Activated B cell treated with CpG ODN at 0.5 μM for 24 hours (primary cell): ENCODE measurements around the gene LPAR1. TPM values are rescaled to one million over a fixed set of nuclear protein-coding genes. Genes with fewer than 3 reads are reported as not detected.

Experiments
- ATAC-seq: fragments of 200-7000 bp; cut with Tn5 transposase; one replicate; pipeline ENCODE4 v1.10.0; 2021; ENCODE audit warnings: low read depth, mild to moderate bottlenecking, moderate library complexity
- CTCF ChIA-PET: fragments of 350-600 bp; sonication (Branson Sonifier 250); formaldehyde crosslinking; loops from one replicate; lab custom pipeline; 2021; ENCODE audit warnings: antibody characterized with exemption; lab: Charles Lee
- POLR2A ChIA-PET: fragments of 350-600 bp; sonication (Branson Sonifier 250); formaldehyde crosslinking; loops from one replicate; lab custom pipeline; 2021; ENCODE audit warnings: antibody characterized with exemption; lab: Charles Lee
- DNase-seq: peaks from one replicate; pipeline ENCODE4 v3.0.0; 2022
- H3K27ac Mint-ChIP-seq: one replicate; pipeline ENCODE4 v1.8.0; 2020; ENCODE audit warnings: mixed read lengths
- H3K27me3 Mint-ChIP-seq: one replicate; pipeline ENCODE4 v1.8.0; 2021; ENCODE audit warnings: mixed read lengths
- H3K36me3 Mint-ChIP-seq: one replicate; pipeline ENCODE4 v1.8.0; 2021; ENCODE audit warnings: low read depth, mixed read lengths
- H3K4me1 Mint-ChIP-seq: one replicate; pipeline ENCODE4 v1.8.0; 2021; ENCODE audit warnings: mixed read lengths
- H3K4me3 Mint-ChIP-seq: one replicate; pipeline ENCODE4 v1.8.0; 2020; ENCODE audit warnings: mild to moderate bottlenecking, mixed read lengths
- H3K9me3 Mint-ChIP-seq: one replicate; pipeline ENCODE4 v1.8.0; 2020; ENCODE audit warnings: mixed read lengths
- intact Hi-C: fragments of 100-400 bp; cut with micrococcal nuclease; formaldehyde crosslinking; loops from one replicate; pipeline ENCODE4 v1.15.1; 2024
- total RNA-seq: library from RNA; stranded (reverse); gene quantifications from 2 replicates; pipeline ENCODE4 v1.2.3, GENCODE V29; 2022
- TF ChIP-seq, protein P1 (sequence below): fragments of 200-600 bp; IDR thresholded peaks from one replicate; pipeline ENCODE4 v1.8.0; 2022; ENCODE audit warnings: antibody characterized with exemption, mild to moderate bottlenecking

Gene LPAR1
- total RNA-seq, 1 donor from 2014 or later = not detected

DNA sequence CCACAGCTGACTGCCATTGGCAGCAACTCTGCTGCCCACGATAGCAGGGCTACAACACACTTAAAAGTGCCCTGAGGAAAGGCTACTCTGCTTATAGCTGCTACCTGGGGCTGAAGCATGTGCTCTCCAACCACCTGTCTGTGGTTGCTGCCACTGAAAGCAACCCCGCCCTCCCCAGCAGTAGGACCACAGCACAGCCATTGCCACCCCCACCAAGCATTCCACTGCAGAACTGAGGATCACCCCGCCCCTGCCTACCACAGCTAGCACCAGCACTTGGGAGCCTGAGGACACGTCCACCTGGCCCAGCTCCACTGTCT is 85.8 kb downstream of the LPAR1 start:
- H3K27ac Mint-ChIP-seq = no peak overlapping the region

DNA sequence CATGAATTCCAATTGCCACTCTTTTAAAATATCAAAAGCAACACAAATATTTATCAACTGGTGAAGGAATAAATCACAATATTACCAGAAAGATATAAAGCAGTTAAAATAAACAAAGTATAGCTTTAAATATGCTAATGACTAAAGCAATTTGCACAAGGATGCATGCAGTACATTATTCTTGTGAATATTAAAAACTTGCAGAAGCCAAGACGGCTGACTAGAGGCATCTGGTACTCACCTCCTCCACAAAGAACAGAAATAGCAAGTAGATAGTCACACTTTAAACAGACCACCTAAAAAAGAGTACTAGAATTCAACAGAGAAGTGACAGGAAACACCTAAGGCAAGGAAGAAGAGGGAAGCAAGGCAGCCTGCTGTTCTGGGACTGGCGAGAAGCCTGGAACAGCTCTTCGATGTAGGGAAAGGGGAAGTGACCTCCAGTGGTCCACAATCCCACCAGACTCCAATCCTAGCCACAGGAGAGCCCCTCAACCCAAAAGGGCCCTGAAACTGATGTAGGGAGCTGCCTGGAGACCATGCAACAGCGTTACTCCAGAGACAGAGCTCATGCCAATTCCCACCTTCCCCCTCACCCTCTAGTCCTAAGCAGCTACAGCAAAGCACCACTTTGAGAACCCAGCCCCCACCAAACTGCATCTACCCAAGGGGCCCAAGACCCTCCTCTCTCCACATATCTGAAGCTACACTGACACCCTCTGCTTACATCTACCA is 86.3 kb downstream of the LPAR1 start:
- DNase-seq (no peak), ATAC-seq (no peak)
- Mint-ChIP-seq H3K4me3 (no peak overlapping the region), H3K27me3 (peaks cover 2% of the 10 kb centered on the region), H3K4me1 (no peaks in the 10 kb centered on the region), H3K9me3 (peaks cover 16% of the 10 kb centered on the region), H3K36me3 (no peaks in the 10 kb centered on the region), H3K27ac (no peak overlapping the region)
- TF ChIP-seq, protein P1, sequence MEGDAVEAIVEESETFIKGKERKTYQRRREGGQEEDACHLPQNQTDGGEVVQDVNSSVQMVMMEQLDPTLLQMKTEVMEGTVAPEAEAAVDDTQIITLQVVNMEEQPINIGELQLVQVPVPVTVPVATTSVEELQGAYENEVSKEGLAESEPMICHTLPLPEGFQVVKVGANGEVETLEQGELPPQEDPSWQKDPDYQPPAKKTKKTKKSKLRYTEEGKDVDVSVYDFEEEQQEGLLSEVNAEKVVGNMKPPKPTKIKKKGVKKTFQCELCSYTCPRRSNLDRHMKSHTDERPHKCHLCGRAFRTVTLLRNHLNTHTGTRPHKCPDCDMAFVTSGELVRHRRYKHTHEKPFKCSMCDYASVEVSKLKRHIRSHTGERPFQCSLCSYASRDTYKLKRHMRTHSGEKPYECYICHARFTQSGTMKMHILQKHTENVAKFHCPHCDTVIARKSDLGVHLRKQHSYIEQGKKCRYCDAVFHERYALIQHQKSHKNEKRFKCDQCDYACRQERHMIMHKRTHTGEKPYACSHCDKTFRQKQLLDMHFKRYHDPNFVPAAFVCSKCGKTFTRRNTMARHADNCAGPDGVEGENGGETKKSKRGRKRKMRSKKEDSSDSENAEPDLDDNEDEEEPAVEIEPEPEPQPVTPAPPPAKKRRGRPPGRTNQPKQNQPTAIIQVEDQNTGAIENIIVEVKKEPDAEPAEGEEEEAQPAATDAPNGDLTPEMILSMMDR = no peak
- ChIA-PET POLR2A (no interaction called here), CTCF (no interaction called here)
- intact Hi-C loops = no loop called here

More for the DNA sequence above, 85.8 kb downstream of the LPAR1 start:
- peaks cover 17% of the 10 kb centered on the region for H3K9me3 Mint-ChIP-seq
- no peaks in the 10 kb centered on the region for H3K36me3 Mint-ChIP-seq
- DNase-seq (no peak), ATAC-seq (no peak)
- ChIA-PET CTCF (no interaction called here), POLR2A (no interaction called here)
- H3K4me3 Mint-ChIP-seq = no peak overlapping the region
- H3K4me1 Mint-ChIP-seq = no peaks in the 10 kb centered on the region
- peaks cover 2% of the 10 kb centered on the region for H3K27me3 Mint-ChIP-seq
- intact Hi-C loops = no loop called here
- TF ChIP-seq, protein P1 = no peak

DNA sequence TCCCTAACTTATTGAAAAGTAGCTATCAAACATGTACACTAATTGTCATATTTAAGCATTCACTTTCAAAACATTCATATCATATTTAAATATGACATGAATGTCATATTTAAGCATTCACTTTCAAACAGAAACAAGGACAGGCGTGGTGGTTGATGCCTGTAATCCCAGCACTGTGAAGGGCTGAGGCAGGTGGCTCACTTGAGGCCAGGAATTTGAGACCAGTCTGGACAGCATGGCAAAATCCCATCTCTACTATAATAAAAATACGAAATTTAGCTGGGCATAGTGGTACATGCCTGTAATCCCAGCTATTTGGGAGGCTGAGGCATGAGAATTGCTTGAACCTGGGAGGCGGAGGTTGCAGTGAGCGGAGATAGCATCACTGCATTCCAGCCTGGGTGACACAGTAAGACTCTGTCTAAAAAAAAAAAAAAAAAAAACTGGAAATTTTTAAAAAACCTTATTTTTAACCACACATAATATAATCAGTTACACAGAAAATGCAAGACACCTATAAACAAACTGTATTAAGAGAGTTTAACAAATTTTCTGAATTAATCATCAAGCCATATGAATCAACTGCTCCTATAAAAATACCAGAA is 88.1 kb downstream of the LPAR1 start:
- intact Hi-C loops = no loop called here
- H3K4me3 Mint-ChIP-seq = no peak overlapping the region
- TF ChIP-seq, protein P1 = no peak
- no peak overlapping the region for H3K27ac Mint-ChIP-seq
- H3K9me3 Mint-ChIP-seq = peaks cover 11% of the 10 kb centered on the region
- ChIA-PET CTCF (no interaction called here), POLR2A (no interaction called here)
- no peaks in the 10 kb centered on the region for H3K4me1 Mint-ChIP-seq
- no peak for DNase-seq
- peaks cover 2% of the 10 kb centered on the region for H3K27me3 Mint-ChIP-seq
- ATAC-seq = no peak
- no peaks in the 10 kb centered on the region for H3K36me3 Mint-ChIP-seq

DNA sequence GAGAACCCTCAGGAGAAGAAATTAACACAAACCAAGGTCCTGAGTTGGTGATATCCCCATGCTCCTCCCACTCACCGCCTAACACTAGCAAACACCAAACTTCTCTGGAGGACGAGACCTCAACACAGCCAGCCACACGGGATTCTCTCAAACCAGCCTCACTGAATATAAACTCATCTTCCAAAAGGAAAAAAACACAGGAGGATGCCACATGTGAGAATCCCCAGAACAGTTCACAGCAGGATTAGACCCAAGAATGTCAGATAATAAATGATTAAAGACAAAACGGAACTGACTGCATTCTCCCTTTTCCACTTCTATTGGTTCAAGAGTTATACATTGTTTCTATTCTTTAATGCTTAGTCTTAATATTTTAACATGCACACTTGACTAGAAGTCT is 89.2 kb downstream of the LPAR1 start:
- DNase-seq = no peak
- TF ChIP-seq, protein P1 = no peak
- Mint-ChIP-seq H3K9me3 (peaks cover 7% of the 10 kb centered on the region), H3K4me1 (no peaks in the 10 kb centered on the region), H3K27me3 (peaks cover 2% of the 10 kb centered on the region), H3K36me3 (no peaks in the 10 kb centered on the region), H3K4me3 (no peak overlapping the region), H3K27ac (no peak overlapping the region)
- CTCF ChIA-PET = no interaction called here
- intact Hi-C loops = no loop called here
- no peak for ATAC-seq
- POLR2A ChIA-PET = no interaction called here

DNA sequence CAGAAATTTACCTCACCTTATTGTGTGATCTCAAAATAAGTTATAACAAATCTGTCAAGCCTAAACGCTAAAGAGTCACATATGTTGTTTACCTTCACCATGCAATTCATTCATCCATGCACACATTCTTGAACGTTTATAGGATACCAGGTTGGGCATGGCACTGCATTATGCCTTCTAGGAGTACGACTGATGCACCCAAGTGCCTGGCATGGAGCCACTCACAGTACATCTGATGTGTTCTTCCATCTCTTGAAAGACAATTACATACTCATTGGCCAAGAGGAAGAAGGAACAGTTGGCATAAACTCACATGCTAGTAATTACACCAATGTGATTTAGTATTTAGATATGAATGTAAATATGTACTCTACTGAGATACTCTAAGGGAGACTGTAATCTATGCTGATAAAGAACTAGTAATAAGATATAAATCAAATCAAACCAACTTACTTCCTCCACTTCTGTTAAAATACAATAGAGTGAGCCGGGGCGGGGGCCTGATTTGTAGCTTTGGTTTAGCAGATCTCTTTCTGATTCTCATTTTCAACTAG is 90.7 kb downstream of the LPAR1 start:
- H3K4me1 Mint-ChIP-seq = no peaks in the 10 kb centered on the region
- intact Hi-C loops = no loop called here

More for the DNA sequence above, 90.7 kb downstream of the LPAR1 start:
- ATAC-seq = no peak
- Mint-ChIP-seq H3K36me3 (no peaks in the 10 kb centered on the region), H3K27me3 (peaks cover 4% of the 10 kb centered on the region), H3K27ac (no peak overlapping the region), H3K4me3 (no peak overlapping the region), H3K9me3 (no peaks in the 10 kb centered on the region)
- TF ChIP-seq, protein P1 = no peak
- POLR2A ChIA-PET = no interaction called here
- no peak for DNase-seq
- CTCF ChIA-PET = no interaction called here
